LHCN-M2 (cell line): Measurements from ENCODE around the gene CDK13. TPM values are rescaled to one million over a fixed set of nuclear protein-coding genes. Genes with fewer than 3 reads are reported as not detected.
"Not testable (repeated sequence)": the region's sequence is repeated elsewhere in the genome, so short reads cannot be mapped to it uniquely, and the experiment has no call there.

ENCODE experiments used
- DNase-seq: peaks from one replicate; pipeline ENCODE4 v3.0.0-alpha.2; 2012; ENCODE audit warnings: low read depth
- total RNA-seq: library from RNA; depleted of rRNA; stranded (reverse); fragments of >200 nt; gene quantifications from 2 replicates; pipeline ENCODE4 v1.2.3, GENCODE V29; 2014

The CDK13 gene
- total RNA-seq, 1 experiment from 2014 or later: 44.0 TPM

GRCh38 chr7:40097728-40098127 lies 147.7 kb downstream of the CDK13 start:
- no peak for DNase-seq

GRCh38 chr7:40098810-40099209 lies 148.8 kb downstream of the CDK13 start:
- DNase-seq: no peak

- DNase-seq: no peak
Measured at GRCh38 chr7:40099837-40100236, 149.8 kb downstream of the CDK13 start.

GRCh38 chr7:40101201-40101600 lies 151.1 kb downstream of the CDK13 start:
- DNase-seq: no peak

GRCh38 chr7:40102897-40103296 lies 152.8 kb downstream of the CDK13 start:
- DNase-seq: no peak

- DNase-seq: peak; percentile 8
Measured at GRCh38 chr7:40105879-40106473, 155.9 kb downstream of the CDK13 start.

GRCh38 chr7:40115936-40116335 lies 165.9 kb downstream of the CDK13 start:
- DNase-seq: no peak

- not testable (repeated sequence) for DNase-seq
Measured at GRCh38 chr7:40117199-40117598, 167.1 kb downstream of the CDK13 start.

GRCh38 chr7:40118201-40118600 lies 168.1 kb downstream of the CDK13 start:
- not testable (repeated sequence) for DNase-seq

- no peak for DNase-seq
Measured at GRCh38 chr7:40120020-40120419, 170.0 kb downstream of the CDK13 start.

- DNase-seq: not testable (repeated sequence)
Measured at GRCh38 chr7:40122100-40122939, 172.3 kb downstream of the CDK13 start.

GRCh38 chr7:40122940-40123254 lies 172.8 kb downstream of the CDK13 start:
- no peak for DNase-seq

GRCh38 chr7:40133561-40134427 lies 183.7 kb downstream of the CDK13 start:
- peak; percentile 39 for DNase-seq

- peak; percentile 88 for DNase-seq
Measured at GRCh38 chr7:40134428-40135316, 184.6 kb downstream of the CDK13 start, which contains the start of the genes MPLKIP and SUGCT. TSS of gene MPLKIP (minus strand) at chr7:40134622. CDS start at chr7:40134567, 55 bp downstream. TSS of gene SUGCT (plus strand) at chr7:40135005.

- no peak for DNase-seq
Measured at GRCh38 chr7:40135317-40135610, 185.2 kb downstream of the CDK13 start.

GRCh38 chr7:40137563-40137962 lies 187.5 kb downstream of the CDK13 start:
- DNase-seq: no peak

GRCh38 chr7:40138973-40139372 lies 188.9 kb downstream of the CDK13 start:
- DNase-seq: no peak

- not testable (repeated sequence) for DNase-seq
Measured at GRCh38 chr7:40139891-40140290, 189.8 kb downstream of the CDK13 start.

GRCh38 chr7:40141916-40142315 lies 191.9 kb downstream of the CDK13 start:
- DNase-seq: not testable (repeated sequence)

GRCh38 chr7:40145596-40146130 lies 195.6 kb downstream of the CDK13 start:
- DNase-seq: not testable (repeated sequence)
